Endothelial cell of umbilical vein (primary cell): ENCODE data around the gene ZBTB44. TPM values are rescaled to one million over a fixed set of nuclear protein-coding genes. Genes with fewer than 3 reads are reported as not detected.

ENCODE experiments used
- BruUV-seq: library from RNA; stranded (reverse); fragments of 400-500 nt; replicated peaks from 2 replicates; lab custom pipeline; 2021; lab: Mats Ljungman, UMichigan
- CTCF ChIA-PET: fragments of 300-600, 350-600 bp; sonication (Branson Sonifier 250); formaldehyde crosslinking; loops from one replicate; lab custom pipeline; 2021; ENCODE audit warnings: antibody characterized with exemption, inconsistent platforms; lab: Charles Lee
- POLR2A ChIA-PET: fragments of 300-600, 350-600 bp; sonication (Branson Sonifier 250); formaldehyde crosslinking; loops from one replicate; lab custom pipeline; 2021; ENCODE audit warnings: antibody characterized with exemption, inconsistent platforms; lab: Charles Lee
- DNase-seq: peaks from one replicate; pipeline ENCODE4 v3.0.0-alpha.2; 2011; ENCODE audit warnings: low read depth, low spot score
- FAIRE-seq: peaks from 2 replicates; lab custom pipeline; 2011; peaks lifted over from hg19 to GRCh38; lab: Jason Lieb, UNC
- H2AFZ ChIP-seq: 2 replicates; pipeline ENCODE4 v1.6.0; 2012; ENCODE audit warnings: low read depth, low read length, control low read depth, inconsistent platforms
- H3K27ac ChIP-seq: 2 replicates; pipeline ENCODE4 v1.5.1; 2011; ENCODE audit warnings: low read depth, mild to moderate bottlenecking, control low read depth, low read length, moderate library complexity; ENCODE audit not compliant: insufficient read depth
- H3K27me3 ChIP-seq, 2 experiments: 2 replicates each; pipeline versions ENCODE4 v1.6.0 to v1.6.1; 2011; ENCODE audit warnings: low read length in 2 of 2, mixed read lengths in 1 of 2; ENCODE audit not compliant: control insufficient read depth in 2 of 2, insufficient read depth in 2 of 2
- H3K36me3 ChIP-seq, 2 experiments: 2 replicates in 1 of 2; 3 replicates in 1 of 2; pipeline ENCODE4 v1.5.1; 2011; ENCODE audit warnings: low read length in 2 of 2, mild to moderate bottlenecking in 1 of 2, moderate library complexity in 1 of 2; ENCODE audit not compliant: control insufficient read depth in 2 of 2, insufficient read depth in 2 of 2; ENCODE audit errors: extremely low read depth in 1 of 2
- H3K4me1 ChIP-seq: 3 replicates; pipeline ENCODE4 v1.5.1; 2011; ENCODE audit warnings: mild to moderate bottlenecking, low read length; ENCODE audit not compliant: control insufficient read depth, insufficient read depth; ENCODE audit errors: extremely low read depth
- H3K4me2 ChIP-seq: 2 replicates; pipeline ENCODE4 v1.6.1; 2011; ENCODE audit warnings: low read length, control low read depth, mixed read lengths; ENCODE audit not compliant: insufficient read depth
- H3K4me3 ChIP-seq, 3 experiments: fragments of 200-600 bp in 1 of 3; sonication (generic), shearing (Covaris generic) in 1 of 3; replicated peaks in 1 of 3; 2 replicates each; pipeline ENCODE4 v1.5.1; 2011 to 2016; ENCODE audit warnings: control low read depth in 3 of 3, low read length in 3 of 3, mild to moderate bottlenecking in 2 of 3, inconsistent platforms in 1 of 3, low read depth in 1 of 3, moderate library complexity in 1 of 3; ENCODE audit not compliant: insufficient read depth in 1 of 3
- H3K79me2 ChIP-seq: 2 replicates; pipeline ENCODE4 v1.6.0; 2012; ENCODE audit warnings: low read length, inconsistent platforms; ENCODE audit not compliant: control insufficient read depth, insufficient read depth
- H3K9ac ChIP-seq: replicated peaks from 2 replicates; pipeline ENCODE3; 2011; ENCODE audit warnings: low read length, control low read depth; ENCODE audit not compliant: insufficient read depth; ENCODE audit errors: extremely low read depth
- H3K9me1 ChIP-seq: replicated peaks from 3 replicates; pipeline ENCODE4 v1.6.0; 2011; ENCODE audit warnings: mild to moderate bottlenecking, low read length; ENCODE audit not compliant: control insufficient read depth, insufficient read depth; ENCODE audit errors: extremely low read depth
- H3K9me3 ChIP-seq: replicated peaks from 2 replicates; pipeline ENCODE4 v1.5.1; 2012; ENCODE audit warnings: low read length, inconsistent platforms; ENCODE audit not compliant: control insufficient read depth, insufficient read depth
- H4K20me1 ChIP-seq: replicated peaks from 2 replicates; pipeline ENCODE3; 2011; ENCODE audit warnings: mild to moderate bottlenecking, low read length; ENCODE audit not compliant: control insufficient read depth, insufficient read depth; ENCODE audit errors: extremely low read depth
- EZH2 ChIP-seq: IDR thresholded peaks from 2 replicates; pipeline ENCODE4 v1.6.1; 2012; ENCODE audit warnings: borderline replicate concordance, low read depth, mild to moderate bottlenecking, moderate library complexity, low read length, inconsistent platforms; ENCODE audit not compliant: severe bottlenecking
- JUN ChIP-seq: IDR thresholded peaks from 2 replicates; pipeline ENCODE4 v1.6.1; 2011; ENCODE audit warnings: borderline replicate concordance, low read depth; ENCODE audit not compliant: insufficient read length, insufficient read depth
- MYC ChIP-seq: IDR thresholded peaks from one replicate; pipeline ENCODE4 v1.6.1; 2011; ENCODE audit warnings: mild to moderate bottlenecking, low read depth, low read length
- POLR2A ChIP-seq: IDR thresholded peaks from 2 replicates; pipeline ENCODE4 v1.6.1; 2012; ENCODE audit warnings: low read depth, mild to moderate bottlenecking, control low read depth, low read length
- dilution Hi-C: fragments of 300-500 bp; cut with MboI; formaldehyde crosslinking; loops from one replicate; pipeline ENCODE4 v1.15.0; 2019; ENCODE audit warnings: low sequenced_read_pairs; ENCODE audit not compliant: extremely low pct_ligation_motif_present
- intact Hi-C: fragments of 100-400 bp; cut with micrococcal nuclease; formaldehyde crosslinking; loops from one replicate; pipeline ENCODE4 v1.10.0; 2022
- polyA plus RNA-seq, 4 experiments: library from polyadenylated mRNA; depleted of rRNA in 3 of 4; stranded (reverse) in 3 of 4; unstranded in 1 of 4; fragments of >200 nt; gene quantifications; 2 replicates each; pipeline versions ENCODE4 v1.2.1 to v1.2.3, GENCODE V29; 2011 to 2012; ENCODE audit warnings: missing spikeins in 1 of 4
- total RNA-seq: library from RNA; stranded (reverse); gene quantifications from 2 replicates; pipeline ENCODE4 v1.2.3, GENCODE V29; 2021
- TF ChIP-seq, protein P1 (sequence below): IDR thresholded peaks from 2 replicates; pipeline ENCODE4 v1.6.1; 2011; ENCODE audit not compliant: insufficient read depth, insufficient read length
- TF ChIP-seq, protein P2 (sequence below), 2 donors: IDR thresholded peaks; 1 replicate in 1 of 2; 2 replicates in 1 of 2; pipeline ENCODE4 v1.5.1; 2011; ENCODE audit warnings: low read length in 2 of 2, mild to moderate bottlenecking in 2 of 2, moderate library complexity in 2 of 2, control low read depth in 1 of 2, inconsistent platforms in 1 of 2, low read depth in 1 of 2; ENCODE audit not compliant: insufficient read depth in 1 of 2; ENCODE audit errors: extremely low read depth in 1 of 2

The ZBTB44 gene
- total and polyA plus RNA-seq, 2 donors (not counting 3 experiments of a cell fraction or from before 2014, with no cell fraction given), result 8.7 to 24.4 TPM

DNA sequence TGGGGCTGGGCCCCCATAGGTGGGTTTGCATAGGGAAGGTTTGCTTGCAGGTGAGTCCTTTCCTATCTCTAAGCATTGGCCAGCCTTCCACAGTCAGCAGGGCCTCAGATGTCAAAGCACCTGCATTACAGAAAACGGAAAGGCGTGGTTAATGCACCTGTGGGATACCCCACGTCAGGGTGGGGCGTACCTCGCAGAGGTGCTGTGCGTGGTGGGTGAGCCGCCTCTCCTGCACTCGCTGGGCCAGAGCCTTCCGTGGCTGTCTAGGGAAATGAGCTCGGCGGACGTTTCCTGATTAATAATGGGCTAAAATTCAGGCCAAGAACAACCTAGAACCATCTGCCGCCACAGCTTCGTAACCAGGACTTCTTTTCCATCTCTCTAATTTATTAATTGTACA lies 122.8 kb downstream of the ZBTB44 start:
- FAIRE-seq (no peak), DNase-seq (no peak)
- Histone ChIP-seq H3K36me3 (no peaks in the 10 kb centered on the region), H3K27me3 (no peaks in the 10 kb centered on the region), H2AFZ (no peak overlapping the region), H3K79me2 (no peaks in the 10 kb centered on the region), H3K9me1 (no peaks in the 10 kb centered on the region), H3K4me3 (no peak overlapping the region), H3K4me1 (no peaks in the 10 kb centered on the region), H3K9me3 (no peaks in the 10 kb centered on the region), H4K20me1 (no peaks in the 10 kb centered on the region), H3K4me2 (no peak overlapping the region), H3K27ac (no peak overlapping the region), H3K9ac (no peak overlapping the region)
- TF ChIP-seq, protein P1, sequence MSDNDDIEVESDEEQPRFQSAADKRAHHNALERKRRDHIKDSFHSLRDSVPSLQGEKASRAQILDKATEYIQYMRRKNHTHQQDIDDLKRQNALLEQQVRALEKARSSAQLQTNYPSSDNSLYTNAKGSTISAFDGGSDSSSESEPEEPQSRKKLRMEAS, result no peak
- TF ChIP-seq EZH2 (no peak), POLR2A (no peak), MYC (no peak), JUN (no peak)
- TF ChIP-seq, protein P2, sequence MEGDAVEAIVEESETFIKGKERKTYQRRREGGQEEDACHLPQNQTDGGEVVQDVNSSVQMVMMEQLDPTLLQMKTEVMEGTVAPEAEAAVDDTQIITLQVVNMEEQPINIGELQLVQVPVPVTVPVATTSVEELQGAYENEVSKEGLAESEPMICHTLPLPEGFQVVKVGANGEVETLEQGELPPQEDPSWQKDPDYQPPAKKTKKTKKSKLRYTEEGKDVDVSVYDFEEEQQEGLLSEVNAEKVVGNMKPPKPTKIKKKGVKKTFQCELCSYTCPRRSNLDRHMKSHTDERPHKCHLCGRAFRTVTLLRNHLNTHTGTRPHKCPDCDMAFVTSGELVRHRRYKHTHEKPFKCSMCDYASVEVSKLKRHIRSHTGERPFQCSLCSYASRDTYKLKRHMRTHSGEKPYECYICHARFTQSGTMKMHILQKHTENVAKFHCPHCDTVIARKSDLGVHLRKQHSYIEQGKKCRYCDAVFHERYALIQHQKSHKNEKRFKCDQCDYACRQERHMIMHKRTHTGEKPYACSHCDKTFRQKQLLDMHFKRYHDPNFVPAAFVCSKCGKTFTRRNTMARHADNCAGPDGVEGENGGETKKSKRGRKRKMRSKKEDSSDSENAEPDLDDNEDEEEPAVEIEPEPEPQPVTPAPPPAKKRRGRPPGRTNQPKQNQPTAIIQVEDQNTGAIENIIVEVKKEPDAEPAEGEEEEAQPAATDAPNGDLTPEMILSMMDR (IDR thresholded peaks at IDR 0.05; ENCODE audit: extremely low read depth in 1 of 2, insufficient read depth in 1 of 2, low read depth in 1 of 2, low read length in 2 of 2), result no peak
- dilution Hi-C loops, result no loop called here
- ChIA-PET POLR2A (no interaction called here), CTCF (interaction anchor here (1.7 kb wide), 1 partner anchor 21 kb away, joined by 8 read pairs; no protein-coding TSS in a partner anchor)
- intact Hi-C loops, result no loop called here
- no TSS peak for BruUV-seq
